ENCODE measurements around the gene FGF14.

Gene FGF14

DNA sequence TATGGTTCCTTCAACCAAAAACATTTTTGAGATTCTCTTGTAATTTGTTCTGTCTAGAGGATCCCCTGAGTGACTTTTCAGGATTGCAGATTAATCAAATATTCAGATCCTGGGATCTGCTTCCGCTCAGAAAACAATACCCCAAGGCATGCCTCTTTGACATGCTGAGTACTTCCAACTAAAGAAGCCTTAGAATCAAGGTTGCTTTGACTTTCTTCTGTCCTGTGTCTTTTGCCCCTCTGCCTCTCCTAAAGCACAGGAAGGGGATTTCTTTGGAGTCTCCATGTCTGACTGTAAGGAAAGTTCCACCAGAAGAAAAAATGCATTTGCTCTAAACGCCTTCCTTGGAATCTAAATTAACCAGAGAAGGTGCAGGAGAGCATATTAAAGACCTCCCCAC is 431.5 kb downstream of the FGF14 start:
- no peak overlapping the region for H3K9ac ChIP-seq (ENCODE audit: insufficient read length, low read depth)
- H3K36me3 ChIP-seq (ENCODE audit: insufficient read depth, insufficient read length, low read length): no peaks in the 10 kb centered on the region
- TF ChIP-seq YY1 (IDR thresholded peaks at IDR 0.05; ENCODE audit: insufficient read depth, insufficient read length) (no peak), SUZ12 (IDR thresholded peaks at IDR 0.05; ENCODE audit: extremely low read depth, insufficient read depth, insufficient read length) (no peak), ZNF274 (IDR thresholded peaks at IDR 0.05; ENCODE audit: low read depth, low read length) (no peak)
- no peaks in the 10 kb centered on the region for H3K27me3 ChIP-seq (ENCODE audit: insufficient read depth, insufficient read length)
- no peak overlapping the region for H3K4me3 ChIP-seq (ENCODE audit: insufficient read length, low read depth)
- H3K9me3 ChIP-seq (ENCODE audit: insufficient read depth, low read length): no peaks in the 10 kb centered on the region
- no peaks in the 10 kb centered on the region for H3K4me1 ChIP-seq (ENCODE audit: insufficient read depth, insufficient read length)
- peak; percentile 27 for DNase-seq (ENCODE audit: low read depth, low spot score)

DNA sequence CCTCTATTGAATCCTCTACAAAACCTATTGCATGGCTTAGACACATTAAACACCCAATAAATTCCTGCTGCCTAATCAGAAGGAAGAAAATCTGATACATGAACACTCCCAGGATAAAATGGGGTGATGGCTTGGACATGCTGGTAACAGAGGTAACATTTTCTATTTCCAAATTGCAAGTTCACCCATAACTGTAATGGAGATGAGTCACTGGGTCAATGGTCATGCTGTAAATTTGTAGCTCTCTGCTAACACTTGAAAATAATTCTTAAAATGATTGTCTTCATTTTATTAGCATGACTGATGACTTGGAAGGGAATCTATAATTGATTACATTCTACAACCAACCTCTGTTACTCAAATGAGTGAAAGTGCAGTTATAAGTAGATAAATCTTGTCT is 434.1 kb downstream of the FGF14 start:
- H3K27me3 ChIP-seq (ENCODE audit: insufficient read depth, insufficient read length): no peaks in the 10 kb centered on the region
- DNase-seq (ENCODE audit: low read depth, low spot score): no peak
- H3K9ac ChIP-seq (ENCODE audit: insufficient read length, low read depth): no peak overlapping the region
- H3K36me3 ChIP-seq (ENCODE audit: insufficient read depth, insufficient read length, low read length): no peaks in the 10 kb centered on the region
- H3K4me1 ChIP-seq (ENCODE audit: insufficient read depth, insufficient read length): no peaks in the 10 kb centered on the region
- H3K9me3 ChIP-seq (ENCODE audit: insufficient read depth, low read length): no peaks in the 10 kb centered on the region
- no peak for TF ChIP-seq ZNF274 (IDR thresholded peaks at IDR 0.05; ENCODE audit: low read depth, low read length)
- TF ChIP-seq SUZ12 (IDR thresholded peaks at IDR 0.05; ENCODE audit: extremely low read depth, insufficient read depth, insufficient read length): no peak
- no peak overlapping the region for H3K4me3 ChIP-seq (ENCODE audit: insufficient read length, low read depth)

DNA sequence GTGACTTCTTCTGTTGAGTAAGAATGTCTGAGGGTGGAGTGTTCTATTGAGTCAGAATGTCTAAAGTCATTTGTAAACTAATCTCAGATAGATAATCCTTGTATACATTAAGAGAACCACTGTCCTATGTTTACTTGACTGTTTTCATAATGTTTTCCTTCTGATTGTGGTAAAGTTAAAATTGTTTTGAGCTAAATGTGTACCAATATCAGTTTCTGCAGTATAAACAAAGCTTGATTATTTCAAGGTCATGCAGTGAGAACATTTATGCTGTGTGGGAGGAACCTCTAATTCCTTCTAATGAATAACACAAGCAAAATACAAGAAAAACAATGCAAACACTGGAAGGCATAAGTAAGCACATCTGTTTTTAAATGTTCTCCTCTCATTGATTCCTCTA is 434.6 kb downstream of the FGF14 start:
- Histone ChIP-seq H3K27me3 (ENCODE audit: insufficient read depth, insufficient read length) (no peaks in the 10 kb centered on the region), H3K9me3 (ENCODE audit: insufficient read depth, low read length) (no peaks in the 10 kb centered on the region), H3K4me1 (ENCODE audit: insufficient read depth, insufficient read length) (no peaks in the 10 kb centered on the region), H3K36me3 (ENCODE audit: insufficient read depth, insufficient read length, low read length) (no peaks in the 10 kb centered on the region), H3K4me3 (ENCODE audit: insufficient read length, low read depth) (no peak overlapping the region), H3K9ac (ENCODE audit: insufficient read length, low read depth) (no peak overlapping the region)
- TF ChIP-seq ZNF274 (IDR thresholded peaks at IDR 0.05; ENCODE audit: low read depth, low read length) (no peak), YY1 (IDR thresholded peaks at IDR 0.05; ENCODE audit: insufficient read depth, insufficient read length) (no peak), SUZ12 (IDR thresholded peaks at IDR 0.05; ENCODE audit: extremely low read depth, insufficient read depth, insufficient read length) (no peak)
- DNase-seq (ENCODE audit: low read depth, low spot score): no peak

- no peak overlapping the region for H3K9ac ChIP-seq (ENCODE audit: insufficient read length, low read depth)
- no peaks in the 10 kb centered on the region for H3K4me1 ChIP-seq (ENCODE audit: insufficient read depth, insufficient read length)
- H3K9me3 ChIP-seq (ENCODE audit: insufficient read depth, low read length): no peaks in the 10 kb centered on the region
- no peak overlapping the region for H3K4me3 ChIP-seq (ENCODE audit: insufficient read length, low read depth)
- TF ChIP-seq SUZ12 (IDR thresholded peaks at IDR 0.05; ENCODE audit: extremely low read depth, insufficient read depth, insufficient read length): no peak
- TF ChIP-seq ZNF274 (IDR thresholded peaks at IDR 0.05; ENCODE audit: low read depth, low read length): no peak
- no peak for TF ChIP-seq YY1 (IDR thresholded peaks at IDR 0.05; ENCODE audit: insufficient read depth, insufficient read length)
- H3K27me3 ChIP-seq (ENCODE audit: insufficient read depth, insufficient read length): no peaks in the 10 kb centered on the region
- no peak for DNase-seq (ENCODE audit: low read depth, low spot score)
- H3K36me3 ChIP-seq (ENCODE audit: insufficient read depth, insufficient read length, low read length): no peaks in the 10 kb centered on the region
Observed at GRCh38 chr13:101965096-101965495, 436.8 kb downstream of the FGF14 start.

- TF ChIP-seq SUZ12 (IDR thresholded peaks at IDR 0.05; ENCODE audit: extremely low read depth, insufficient read depth, insufficient read length) (no peak), YY1 (IDR thresholded peaks at IDR 0.05; ENCODE audit: insufficient read depth, insufficient read length) (no peak), ZNF274 (IDR thresholded peaks at IDR 0.05; ENCODE audit: low read depth, low read length) (no peak)
- Histone ChIP-seq H3K9ac (ENCODE audit: insufficient read length, low read depth) (no peak overlapping the region), H3K4me3 (ENCODE audit: insufficient read length, low read depth) (no peak overlapping the region), H3K27me3 (ENCODE audit: insufficient read depth, insufficient read length) (no peaks in the 10 kb centered on the region), H3K9me3 (ENCODE audit: insufficient read depth, low read length) (no peaks in the 10 kb centered on the region), H3K4me1 (ENCODE audit: insufficient read depth, insufficient read length) (no peaks in the 10 kb centered on the region), H3K36me3 (ENCODE audit: insufficient read depth, insufficient read length, low read length) (no peaks in the 10 kb centered on the region)
- no peak for DNase-seq (ENCODE audit: low read depth, low spot score)
Observed at GRCh38 chr13:101959016-101959415, 442.8 kb downstream of the FGF14 start.

GRCh38 chr13:101955764-101956163 is 446.1 kb downstream of the FGF14 start:
- Histone ChIP-seq H3K4me3 (ENCODE audit: insufficient read length, low read depth) (no peak overlapping the region), H3K9ac (ENCODE audit: insufficient read length, low read depth) (no peak overlapping the region), H3K9me3 (ENCODE audit: insufficient read depth, low read length) (no peaks in the 10 kb centered on the region), H3K27me3 (ENCODE audit: insufficient read depth, insufficient read length) (no peaks in the 10 kb centered on the region), H3K36me3 (ENCODE audit: insufficient read depth, insufficient read length, low read length) (no peaks in the 10 kb centered on the region), H3K4me1 (ENCODE audit: insufficient read depth, insufficient read length) (no peaks in the 10 kb centered on the region)
- no peak for DNase-seq (ENCODE audit: low read depth, low spot score)
- TF ChIP-seq ZNF274 (IDR thresholded peaks at IDR 0.05; ENCODE audit: low read depth, low read length): no peak
- TF ChIP-seq YY1 (IDR thresholded peaks at IDR 0.05; ENCODE audit: insufficient read depth, insufficient read length): no peak
- TF ChIP-seq SUZ12 (IDR thresholded peaks at IDR 0.05; ENCODE audit: extremely low read depth, insufficient read depth, insufficient read length): no peak

GRCh38 chr13:101951114-101951513 is 450.7 kb downstream of the FGF14 start:
- no peak for DNase-seq (ENCODE audit: low read depth, low spot score)
- H3K4me1 ChIP-seq (ENCODE audit: insufficient read depth, insufficient read length): no peaks in the 10 kb centered on the region
- no peaks in the 10 kb centered on the region for H3K27me3 ChIP-seq (ENCODE audit: insufficient read depth, insufficient read length)
- TF ChIP-seq YY1 (IDR thresholded peaks at IDR 0.05; ENCODE audit: insufficient read depth, insufficient read length): no peak
- no peak for TF ChIP-seq SUZ12 (IDR thresholded peaks at IDR 0.05; ENCODE audit: extremely low read depth, insufficient read depth, insufficient read length)
- no peak for TF ChIP-seq ZNF274 (IDR thresholded peaks at IDR 0.05; ENCODE audit: low read depth, low read length)
- H3K9me3 ChIP-seq (ENCODE audit: insufficient read depth, low read length): no peaks in the 10 kb centered on the region
- no peaks in the 10 kb centered on the region for H3K36me3 ChIP-seq (ENCODE audit: insufficient read depth, insufficient read length, low read length)
- no peak overlapping the region for H3K4me3 ChIP-seq (ENCODE audit: insufficient read length, low read depth)
- H3K9ac ChIP-seq (ENCODE audit: insufficient read length, low read depth): no peak overlapping the region

DNA sequence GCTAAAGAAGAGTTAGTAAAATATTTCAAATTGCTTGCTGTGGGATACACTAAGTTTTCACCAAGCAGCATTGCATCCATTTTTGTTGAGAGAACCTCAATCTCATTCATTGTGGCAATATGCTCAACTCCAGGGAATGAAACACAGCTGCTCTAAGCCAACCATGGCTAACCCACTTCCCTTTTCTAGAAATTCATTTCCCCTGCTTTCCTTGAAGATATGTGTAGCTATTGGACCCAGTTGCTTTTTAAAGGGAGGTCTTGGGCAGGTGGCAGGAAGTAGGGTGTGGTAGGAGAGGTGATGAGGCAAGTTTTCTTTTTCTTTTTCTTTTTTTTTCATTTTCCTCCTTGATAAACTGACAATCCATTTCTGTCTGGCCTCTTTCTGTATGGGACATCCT is 452.2 kb downstream of the FGF14 start:
- no peak for TF ChIP-seq YY1 (IDR thresholded peaks at IDR 0.05; ENCODE audit: insufficient read depth, insufficient read length)
- TF ChIP-seq SUZ12 (IDR thresholded peaks at IDR 0.05; ENCODE audit: extremely low read depth, insufficient read depth, insufficient read length): no peak
- TF ChIP-seq ZNF274 (IDR thresholded peaks at IDR 0.05; ENCODE audit: low read depth, low read length): no peak
- Histone ChIP-seq H3K27me3 (ENCODE audit: insufficient read depth, insufficient read length) (no peaks in the 10 kb centered on the region), H3K9me3 (ENCODE audit: insufficient read depth, low read length) (no peaks in the 10 kb centered on the region), H3K4me1 (ENCODE audit: insufficient read depth, insufficient read length) (no peaks in the 10 kb centered on the region), H3K4me3 (ENCODE audit: insufficient read length, low read depth) (no peak overlapping the region), H3K9ac (ENCODE audit: insufficient read length, low read depth) (no peak overlapping the region), H3K36me3 (ENCODE audit: insufficient read depth, insufficient read length, low read length) (no peaks in the 10 kb centered on the region)
- DNase-seq (ENCODE audit: low read depth, low spot score): no peak
